GM18867 (cell line): Measurements from ENCODE around the gene GSN.

Source experiments
- ATAC-seq: cut with Tn5 transposase; IDR thresholded peaks from one replicate; pipeline ENCODE4 v1.9.1; 2021; ENCODE audit warnings: mild to moderate bottlenecking, moderate library complexity; ENCODE audit not compliant: unreplicated experiment

The GSN gene

GRCh38 chr9:121301881-121302286 lies 33.9 kb downstream of the GSN start:
- no peak for ATAC-seq

- no peak for ATAC-seq
Observed at GRCh38 chr9:121302341-121302740, 34.4 kb downstream of the GSN start.

GRCh38 chr9:121302786-121303185 lies 34.8 kb downstream of the GSN start:
- no peak for ATAC-seq

GRCh38 chr9:121303456-121304451 lies 35.8 kb downstream of the GSN start:
- no peak for ATAC-seq

DNA sequence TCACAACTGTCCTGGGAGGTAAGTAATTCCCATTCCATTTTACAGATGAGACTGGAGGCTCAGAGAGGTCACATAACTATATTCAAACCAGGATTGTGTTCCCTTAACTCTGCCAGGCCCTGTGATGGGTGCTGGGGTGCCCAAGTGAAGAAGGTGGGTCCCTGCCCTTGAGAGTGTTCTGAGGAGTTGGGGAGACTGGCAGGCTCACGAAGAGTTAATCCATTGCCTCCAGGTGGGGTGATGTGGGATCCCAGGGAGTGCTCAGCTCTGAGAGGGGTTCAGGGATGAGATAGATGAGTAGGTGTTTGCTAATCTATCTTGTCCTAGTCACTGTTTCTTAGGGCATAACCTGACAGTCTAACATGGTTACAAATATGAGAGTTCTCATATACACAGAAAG lies 36.7 kb downstream of the GSN start:
- no peak for ATAC-seq

DNA sequence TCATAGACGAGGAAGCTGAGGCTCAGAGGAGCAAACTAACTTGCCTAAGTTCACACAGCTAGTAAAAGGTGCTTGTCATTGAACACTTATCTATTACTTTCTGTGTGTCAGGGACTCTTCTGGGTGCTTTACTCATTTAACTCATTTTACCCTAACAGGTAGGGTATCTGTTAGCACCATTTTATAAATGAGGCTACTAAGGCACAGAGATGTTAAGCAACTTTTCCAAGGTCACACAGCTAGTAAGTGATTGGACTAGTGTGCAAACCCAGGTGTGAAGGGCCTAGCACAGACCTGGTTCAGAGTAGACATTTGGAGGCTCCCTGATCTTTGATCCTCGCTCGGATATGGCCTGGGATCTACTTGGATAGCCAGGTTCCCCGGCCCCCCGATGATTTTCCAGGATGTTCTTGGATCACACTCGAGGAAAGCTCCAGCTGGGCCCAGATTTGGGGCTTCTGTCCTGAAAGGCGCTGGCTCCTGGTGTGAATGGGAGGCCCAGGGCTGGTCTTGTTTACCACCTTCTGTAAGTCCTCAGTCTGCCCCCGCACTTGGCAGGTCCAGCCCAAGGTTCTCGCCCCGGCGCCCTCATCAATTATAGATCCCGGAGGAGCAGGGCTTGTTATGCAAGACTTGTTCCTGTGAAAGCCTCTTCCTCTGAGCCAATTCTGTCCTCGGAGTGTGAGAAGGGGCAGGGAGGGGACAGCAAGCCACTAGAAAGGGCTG lies 37.5 kb downstream of the GSN start:
- ATAC-seq: no peak

DNA sequence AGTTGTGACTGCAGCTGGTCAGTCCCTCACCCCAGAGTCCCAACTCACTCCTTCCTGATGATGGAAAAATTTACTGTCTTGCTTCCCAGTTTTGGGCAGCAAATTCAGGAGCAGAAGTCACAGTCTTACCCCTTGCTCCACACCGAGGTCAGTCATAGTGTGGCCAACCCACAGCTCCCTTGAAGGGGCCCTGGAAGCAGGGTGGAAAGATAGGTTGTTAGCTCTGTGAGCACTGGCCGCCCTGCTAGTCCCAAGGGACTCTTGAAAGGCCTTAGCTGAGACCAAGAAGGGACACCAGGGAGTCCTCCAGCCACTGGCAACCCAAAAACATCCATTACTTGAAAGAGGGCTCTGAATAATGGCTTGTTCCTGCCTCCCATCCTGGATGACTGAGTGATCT lies 40.0 kb downstream of the GSN start:
- ATAC-seq: no peak

- no peak for ATAC-seq
Observed at GRCh38 chr9:121308765-121309164, 40.8 kb downstream of the GSN start.

DNA sequence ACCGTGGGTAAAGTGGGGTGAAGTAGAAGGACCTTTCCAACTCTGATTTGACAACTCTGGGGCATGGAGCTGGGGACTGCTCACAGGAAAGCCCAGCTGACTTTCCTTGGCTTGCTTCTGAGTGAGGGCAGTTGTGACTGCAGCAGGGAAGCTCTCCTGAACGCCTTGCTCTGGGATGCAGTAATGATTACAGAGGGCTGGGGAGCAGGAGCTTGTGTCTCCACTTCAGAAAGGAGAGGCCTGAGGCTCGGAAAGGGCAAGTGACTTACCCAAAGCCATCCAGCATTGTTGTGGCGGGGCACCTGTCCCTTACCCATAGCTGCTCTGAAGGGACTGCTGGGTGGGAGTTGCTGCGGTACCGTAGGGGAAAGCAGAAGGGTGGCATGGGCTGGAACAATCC lies 41.2 kb downstream of the GSN start:
- ATAC-seq: no peak

- no peak for ATAC-seq
Observed at GRCh38 chr9:121309833-121310425, 42.0 kb downstream of the GSN start.

DNA sequence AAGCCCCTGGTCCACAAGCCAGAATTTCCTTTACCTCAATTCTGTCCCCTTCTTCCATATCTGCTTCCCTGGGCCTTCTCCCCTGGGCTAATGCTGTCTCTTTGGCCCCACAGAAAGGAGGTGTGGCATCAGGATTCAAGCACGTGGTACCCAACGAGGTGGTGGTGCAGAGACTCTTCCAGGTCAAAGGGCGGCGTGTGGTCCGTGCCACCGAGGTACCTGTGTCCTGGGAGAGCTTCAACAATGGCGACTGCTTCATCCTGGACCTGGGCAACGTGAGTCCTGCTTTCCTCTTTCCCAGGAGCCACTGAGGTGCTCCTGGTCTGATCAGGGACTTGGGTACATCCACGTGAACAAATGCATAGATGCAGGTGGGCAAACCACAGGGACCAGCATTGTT lies 42.6 kb downstream of the GSN start:
- no peak for ATAC-seq

DNA sequence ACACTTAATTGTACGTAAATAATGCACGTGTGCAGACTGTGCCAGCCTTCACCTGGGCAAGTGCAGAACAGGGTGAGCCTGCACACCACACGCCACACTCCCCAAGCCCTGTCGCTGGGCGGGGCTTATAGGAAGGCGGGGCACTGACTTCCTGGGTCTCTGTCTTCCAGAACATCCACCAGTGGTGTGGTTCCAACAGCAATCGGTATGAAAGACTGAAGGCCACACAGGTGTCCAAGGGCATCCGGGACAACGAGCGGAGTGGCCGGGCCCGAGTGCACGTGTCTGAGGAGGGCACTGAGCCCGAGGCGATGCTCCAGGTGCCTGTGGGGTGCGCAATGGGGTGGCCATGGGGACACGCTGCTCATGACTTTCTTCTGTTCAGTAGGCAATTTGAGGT lies 44.2 kb downstream of the GSN start:
- ATAC-seq: no peak

GRCh38 chr9:121313458-121314152 lies 45.6 kb downstream of the GSN start:
- ATAC-seq: no peak

- ATAC-seq: no peak
Observed at GRCh38 chr9:121316378-121316777, 48.4 kb downstream of the GSN start.

DNA sequence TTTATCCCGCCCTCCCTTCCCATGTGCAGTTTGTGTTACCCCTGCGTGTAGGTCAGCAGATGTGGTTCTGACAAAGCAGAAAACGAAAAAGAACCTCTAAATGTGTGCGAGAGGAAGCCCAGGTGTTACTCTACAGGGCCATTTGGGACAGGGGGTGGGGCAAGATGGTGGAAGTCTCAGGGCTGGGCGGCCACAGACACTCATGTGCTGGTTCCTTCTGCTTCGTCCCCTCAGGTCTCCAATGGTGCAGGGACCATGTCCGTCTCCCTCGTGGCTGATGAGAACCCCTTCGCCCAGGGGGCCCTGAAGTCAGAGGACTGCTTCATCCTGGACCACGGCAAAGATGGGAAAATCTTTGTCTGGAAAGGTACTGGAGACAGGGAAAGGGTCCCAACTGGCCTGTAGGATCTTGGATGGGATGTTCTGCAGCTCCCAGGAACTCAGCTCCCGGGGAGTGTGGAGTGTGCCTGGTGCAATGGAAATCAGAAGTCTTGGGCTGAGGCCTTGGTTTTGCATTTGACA lies 49.0 kb downstream of the GSN start:
- no peak for ATAC-seq

DNA sequence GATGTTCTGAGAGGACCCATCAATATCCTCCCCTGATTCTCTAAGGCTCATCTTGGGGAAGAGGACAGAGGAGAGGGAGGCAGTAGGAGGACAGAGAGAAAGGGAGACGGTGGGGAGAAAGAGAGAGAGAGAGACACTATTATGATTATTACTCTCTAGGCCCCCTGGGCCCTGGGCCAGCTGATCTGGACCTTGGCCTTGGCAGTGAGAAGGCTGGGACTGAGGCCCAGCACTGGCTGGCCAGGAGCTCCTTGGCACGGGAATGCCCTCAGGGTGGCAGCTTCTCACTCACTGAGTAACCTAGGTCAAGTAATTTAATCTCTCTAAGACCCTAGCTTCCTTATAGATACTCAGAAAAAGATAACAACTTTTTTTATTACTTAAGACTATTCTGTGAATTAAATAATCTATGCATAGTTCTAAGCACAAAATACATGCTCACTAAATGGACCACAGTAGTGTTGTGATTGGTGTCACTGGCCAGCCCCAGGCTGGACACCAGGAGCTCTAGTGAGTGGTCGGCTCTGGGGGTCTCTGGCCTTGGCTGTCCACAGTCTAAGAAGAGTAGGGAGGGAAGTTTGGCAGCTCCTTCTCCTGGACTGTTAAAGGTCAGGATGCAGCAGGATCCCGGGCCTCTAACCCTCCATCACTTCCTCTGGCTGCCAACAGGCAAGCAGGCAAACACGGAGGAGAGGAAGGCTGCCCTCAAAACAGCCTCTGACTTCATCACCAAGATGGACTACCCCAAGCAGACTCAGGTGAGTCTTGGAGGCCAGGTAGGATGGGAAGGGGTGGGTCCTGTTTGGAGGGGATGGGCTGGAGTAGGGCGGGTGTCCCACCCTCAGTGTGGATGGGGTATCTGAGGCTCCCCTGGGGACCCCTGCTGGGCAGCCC lies 50.0 kb downstream of the GSN start:
- no peak for ATAC-seq

GRCh38 chr9:121318631-121319382 lies 50.8 kb downstream of the GSN start:
- ATAC-seq: no peak

DNA sequence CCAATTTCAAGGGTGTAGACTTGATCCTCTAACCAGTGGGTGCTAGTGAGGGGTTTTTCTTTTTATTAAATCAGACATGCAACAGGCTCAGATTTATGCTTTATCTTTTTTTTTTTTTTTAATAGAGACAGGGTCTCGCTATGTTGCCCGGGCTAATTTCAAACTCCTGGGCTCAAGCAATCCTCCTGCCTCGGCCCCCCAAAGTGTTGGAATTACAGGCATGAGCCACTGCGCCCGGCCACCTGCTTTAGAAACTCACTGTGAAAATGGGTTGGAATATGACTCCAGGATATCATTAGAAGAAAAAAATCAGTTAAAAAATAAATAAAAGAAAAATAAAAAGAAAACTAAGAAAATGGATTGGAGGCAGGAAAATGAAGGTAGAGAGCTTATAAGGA lies 51.4 kb downstream of the GSN start:
- no peak for ATAC-seq

GRCh38 chr9:121321016-121321503 lies 53.1 kb downstream of the GSN start:
- no peak for ATAC-seq
